GM21515 (cell line): ENCODE measurements around the gene PRICKLE3.
A peak's percentile ranks its signal among the peaks of the same experiment; 100 is the strongest.

Experiments
- ATAC-seq: cut with Tn5 transposase; IDR thresholded peaks from one replicate; pipeline ENCODE4 v1.9.1; 2021; ENCODE audit not compliant: unreplicated experiment

PRICKLE3 gene

GRCh38 chrX:49206543-49206942 is 20.4 kb upstream of the PRICKLE3 start:
- ATAC-seq: no peak

- ATAC-seq: no peak
Observed at GRCh38 chrX:49205443-49205842, 19.3 kb upstream of the PRICKLE3 start.

GRCh38 chrX:49204709-49205108 is 18.5 kb upstream of the PRICKLE3 start:
- no peak for ATAC-seq

- no peak for ATAC-seq
Observed at GRCh38 chrX:49204017-49204416, 17.8 kb upstream of the PRICKLE3 start.

GRCh38 chrX:49203536-49203935 is 17.4 kb upstream of the PRICKLE3 start:
- ATAC-seq: no peak

GRCh38 chrX:49202022-49202421 is 15.8 kb upstream of the PRICKLE3 start:
- ATAC-seq: no peak

GRCh38 chrX:49199906-49200771 is 14.0 kb upstream of the PRICKLE3 start, which contains the start of gene SYP:
Gene SYP, minus strand, starts transcription at chrX:49200193. Its CDS starts 7 bp downstream, at chrX:49200186.
- ATAC-seq: peak; percentile 93

GRCh38 chrX:49199315-49199595 is 13.1 kb upstream of the PRICKLE3 start:
- ATAC-seq: no peak

GRCh38 chrX:49198540-49199314 is 12.6 kb upstream of the PRICKLE3 start:
- no peak for ATAC-seq

GRCh38 chrX:49197543-49198087 is 11.4 kb upstream of the PRICKLE3 start:
- ATAC-seq: no peak

- ATAC-seq: no peak
Observed at GRCh38 chrX:49193542-49193964, 7.4 kb upstream of the PRICKLE3 start.

GRCh38 chrX:49192722-49193328 is 6.7 kb upstream of the PRICKLE3 start:
- no peak for ATAC-seq

GRCh38 chrX:49191574-49192011 is 5.4 kb upstream of the PRICKLE3 start:
- ATAC-seq: peak; percentile 24

GRCh38 chrX:49190821-49191573 is 4.8 kb upstream of the PRICKLE3 start:
- peak; percentile 89 for ATAC-seq

GRCh38 chrX:49189606-49190005 is 3.4 kb upstream of the PRICKLE3 start:
- no peak for ATAC-seq

- ATAC-seq: no peak
Observed at GRCh38 chrX:49188468-49189076, 2.4 kb upstream of the PRICKLE3 start.

GRCh38 chrX:49187526-49187925 is 1.4 kb upstream of the PRICKLE3 start:
- no peak for ATAC-seq

GRCh38 chrX:49187028-49187394 is 838 bp upstream of the PRICKLE3 start:
- ATAC-seq: no peak

GRCh38 chrX:49184294-49185281 is 1.6 kb downstream of the PRICKLE3 start:
- peak; percentile 39 for ATAC-seq
